Panc1 (cell line): ENCODE results near the gene CSTPP1. TPM values are rescaled to one million over a fixed set of nuclear protein-coding genes. Genes with fewer than 3 reads are reported as not detected.

Source experiments
- ATAC-seq: fragments of 200-7000 bp; cut with Tn5 transposase; 2 replicates; pipeline ENCODE4 v1.9.1; 2020; ENCODE audit warnings: mild to moderate bottlenecking, moderate library complexity
- BruUV-seq: library from RNA; stranded (reverse); fragments of 400-500 nt; replicated peaks from 2 replicates; lab custom pipeline; 2021; lab: Mats Ljungman, UMichigan
- CTCF ChIA-PET: fragments of 300-600 bp; sonication (Branson Sonifier 250); formaldehyde crosslinking; loops from one replicate; lab custom pipeline; 2022; ENCODE audit warnings: antibody characterized with exemption; lab: Charles Lee
- POLR2A ChIA-PET: fragments of 300-600 bp; sonication (Branson Sonifier 250); formaldehyde crosslinking; loops from one replicate; lab custom pipeline; 2022; ENCODE audit warnings: antibody characterized with exemption; lab: Charles Lee
- DNase-seq: peaks from one replicate; pipeline ENCODE4 v3.0.0-alpha.2; 2010; ENCODE audit warnings: low read depth, low spot score
- H3K27ac ChIP-seq: 2 replicates; pipeline ENCODE4 v1.5.1; 2011; ENCODE audit warnings: mild to moderate bottlenecking, low read length, inconsistent platforms
- H3K27me3 ChIP-seq: fragments of 200-500 bp; sonication (Bioruptor generic); 2 replicates; pipeline ENCODE4 v1.6.0; 2014; ENCODE audit warnings: low read length, inconsistent platforms; ENCODE audit not compliant: control insufficient read depth, insufficient read depth
- H3K36me3 ChIP-seq: fragments of 200-500 bp; sonication (Bioruptor generic); 2 replicates; pipeline ENCODE4 v1.5.1; 2014; ENCODE audit warnings: inconsistent platforms, mild to moderate bottlenecking, low read length, moderate library complexity; ENCODE audit not compliant: control insufficient read depth, insufficient read depth
- H3K4me1 ChIP-seq: 2 replicates; pipeline ENCODE4 v1.5.1; 2011; ENCODE audit warnings: inconsistent platforms, mild to moderate bottlenecking, low read length, moderate library complexity; ENCODE audit not compliant: control insufficient read depth, insufficient read depth
- H3K4me3 ChIP-seq, 2 experiments: 2 replicates each; pipeline ENCODE4 v1.5.1; 2011 to 2012; ENCODE audit warnings: low read depth in 2 of 2, low read length in 2 of 2, mild to moderate bottlenecking in 2 of 2, inconsistent platforms in 1 of 2, moderate library complexity in 1 of 2
- H3K9me3 ChIP-seq: fragments of 200-500 bp; sonication (Bioruptor generic); 2 replicates; pipeline ENCODE4 v1.5.1; 2014; ENCODE audit warnings: low read depth, mild to moderate bottlenecking, inconsistent platforms, low read length, moderate library complexity; ENCODE audit not compliant: control insufficient read depth, insufficient read depth
- CTCF ChIP-seq: fragments of 450-650 bp; IDR thresholded peaks from 2 replicates; pipeline ENCODE4 v1.5.1; 2017; ENCODE audit warnings: mild to moderate bottlenecking
- POLR2AphosphoS5 ChIP-seq: IDR thresholded peaks from 2 replicates; pipeline ENCODE4 v1.6.1; 2012; ENCODE audit warnings: mild to moderate bottlenecking, low read depth, low read length, moderate library complexity
- REST ChIP-seq, 2 experiments: IDR thresholded peaks; 2 replicates each; pipeline ENCODE4 v1.6.1; 2011 to 2012; ENCODE audit warnings: low read depth in 2 of 2, control low read depth in 1 of 2, low read length in 1 of 2, mild to moderate bottlenecking in 1 of 2, moderate library complexity in 1 of 2; ENCODE audit not compliant: insufficient read depth in 1 of 2
- SIN3A ChIP-seq: IDR thresholded peaks from 2 replicates; pipeline ENCODE4 v1.6.1; 2012; ENCODE audit warnings: low read depth, mild to moderate bottlenecking, low read length, moderate library complexity, borderline replicate concordance; ENCODE audit not compliant: insufficient read depth
- TCF7L2 ChIP-seq: IDR thresholded peaks from 2 replicates; pipeline ENCODE4 v1.6.1; 2011; ENCODE audit warnings: mild to moderate bottlenecking, low read depth, low read length, inconsistent platforms
- in situ Hi-C: cut with HindIII; loops from 2 replicates; pipeline ENCODE4 v1.10.0; 2016; ENCODE audit warnings: low sequenced_read_pairs, low pct_unique_long_range_greater_than_20kb
- intact Hi-C: fragments of 100-400 bp; cut with micrococcal nuclease; formaldehyde crosslinking; loops from one replicate; pipeline ENCODE4 v1.10.0; 2022; ENCODE audit not compliant: unreplicated experiment
- total RNA-seq: library from RNA; stranded (reverse); gene quantifications from one replicate; pipeline ENCODE4 v1.2.1, GENCODE V29; 2021; ENCODE audit not compliant: unreplicated experiment

The CSTPP1 gene
- total RNA-seq, 1 experiment from 2014 or later, result 29.0 TPM

GRCh38 chr11:46890665-46891064 lies 45.9 kb upstream of the CSTPP1 start:
- no TSS peak for BruUV-seq
- Histone ChIP-seq H3K4me1 (no peaks in the 10 kb centered on the region), H3K4me3 (no peak overlapping the region), H3K27me3 (no peaks in the 10 kb centered on the region), H3K36me3 (no peaks in the 10 kb centered on the region), H3K27ac (no peak overlapping the region), H3K9me3 (no peaks in the 10 kb centered on the region)
- DNase-seq (no peak), ATAC-seq (no peak)
- intact Hi-C loops, result no loop called here
- ChIA-PET POLR2A (no interaction called here), CTCF (interaction anchor here (0.7 to 1.1 kb wide), 2 partner anchors 22 to 262 kb away, joined by 3 to 5 read pairs; no protein-coding TSS in a partner anchor)
- in situ Hi-C loops, result no loop called here
- no peak for TF ChIP-seq SIN3A
- TF ChIP-seq TCF7L2, result no peak
- TF ChIP-seq CTCF, result no peak
- no peak for TF ChIP-seq POLR2AphosphoS5
- TF ChIP-seq REST (IDR thresholded peaks at IDR 0.05; ENCODE audit: insufficient read depth in 1 of 2, low read depth in 2 of 2, low read length in 1 of 2), result no peak

DNA sequence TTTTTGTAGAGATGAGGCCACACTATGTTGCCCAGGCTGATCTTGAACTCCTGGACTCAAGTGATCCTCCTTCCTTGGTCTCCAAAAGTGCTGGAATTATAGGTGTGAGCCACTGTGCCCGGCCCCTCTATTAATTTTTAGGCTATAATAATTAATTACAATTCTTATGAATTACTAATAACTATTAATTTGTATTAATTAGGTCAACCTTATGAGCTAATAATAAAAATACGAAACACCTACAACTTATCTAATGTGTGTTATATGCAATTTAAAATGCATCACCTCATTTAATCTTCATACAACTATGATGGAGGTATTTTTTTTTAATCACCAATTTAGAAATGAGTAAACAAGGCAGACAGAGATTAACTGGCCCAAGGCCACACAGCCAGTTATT lies 44.5 kb upstream of the CSTPP1 start:
- Histone ChIP-seq H3K9me3 (no peaks in the 10 kb centered on the region), H3K4me1 (no peaks in the 10 kb centered on the region), H3K27ac (no peak overlapping the region), H3K27me3 (no peaks in the 10 kb centered on the region), H3K36me3 (no peaks in the 10 kb centered on the region), H3K4me3 (no peak overlapping the region)
- CTCF ChIA-PET, result no interaction called here
- in situ Hi-C loops (no loop called here), intact Hi-C loops (no loop called here)
- DNase-seq, result no peak
- no peak for ATAC-seq
- no TSS peak for BruUV-seq
- no peak for TF ChIP-seq REST (IDR thresholded peaks at IDR 0.05; ENCODE audit: insufficient read depth in 1 of 2, low read depth in 2 of 2, low read length in 1 of 2)
- TF ChIP-seq POLR2AphosphoS5, result no peak
- TF ChIP-seq TCF7L2, result no peak
- TF ChIP-seq CTCF, result no peak
- no peak for TF ChIP-seq SIN3A
- POLR2A ChIA-PET, result no interaction called here
